Brain microvascular endothelial cell (primary cell): ENCODE results near the gene OCIAD2.

Source experiments
- DNase-seq: peaks from one replicate; pipeline ENCODE4 v3.0.0-alpha.2; 2020
- H3K27ac ChIP-seq: fragments of 250-450 bp; sonication (Bioruptor Pico); 2 replicates; pipeline ENCODE4 v1.5.1; 2020; ENCODE audit warnings: mild to moderate bottlenecking, moderate library complexity
- H3K27me3 ChIP-seq: fragments of 250-450 bp; sonication (Bioruptor Pico); replicated peaks from 2 replicates; pipeline ENCODE4 v1.5.1; 2020; ENCODE audit warnings: mild to moderate bottlenecking
- H3K36me3 ChIP-seq: fragments of 250-450 bp; sonication (Bioruptor Pico); replicated peaks from 2 replicates; pipeline ENCODE4 v1.5.1; 2020; ENCODE audit warnings: mild to moderate bottlenecking
- H3K4me3 ChIP-seq: 2 replicates; pipeline ENCODE4 v1.5.1; 2011; ENCODE audit warnings: low read depth, mild to moderate bottlenecking, control low read depth, low read length, moderate library complexity
- in situ Hi-C: cut with HindIII; loops from 2 replicates; pipeline ENCODE4 v1.10.0; 2017; ENCODE audit warnings: low sequenced_read_pairs, low pct_ligation_motif_present
- TF ChIP-seq, protein P1 (sequence below): IDR thresholded peaks from 2 replicates; pipeline ENCODE4 v1.5.1; 2011; ENCODE audit warnings: low read depth, mild to moderate bottlenecking, moderate library complexity, low read length, control low read depth, inconsistent platforms; ENCODE audit errors: missing control alignments

The OCIAD2 gene

DNA sequence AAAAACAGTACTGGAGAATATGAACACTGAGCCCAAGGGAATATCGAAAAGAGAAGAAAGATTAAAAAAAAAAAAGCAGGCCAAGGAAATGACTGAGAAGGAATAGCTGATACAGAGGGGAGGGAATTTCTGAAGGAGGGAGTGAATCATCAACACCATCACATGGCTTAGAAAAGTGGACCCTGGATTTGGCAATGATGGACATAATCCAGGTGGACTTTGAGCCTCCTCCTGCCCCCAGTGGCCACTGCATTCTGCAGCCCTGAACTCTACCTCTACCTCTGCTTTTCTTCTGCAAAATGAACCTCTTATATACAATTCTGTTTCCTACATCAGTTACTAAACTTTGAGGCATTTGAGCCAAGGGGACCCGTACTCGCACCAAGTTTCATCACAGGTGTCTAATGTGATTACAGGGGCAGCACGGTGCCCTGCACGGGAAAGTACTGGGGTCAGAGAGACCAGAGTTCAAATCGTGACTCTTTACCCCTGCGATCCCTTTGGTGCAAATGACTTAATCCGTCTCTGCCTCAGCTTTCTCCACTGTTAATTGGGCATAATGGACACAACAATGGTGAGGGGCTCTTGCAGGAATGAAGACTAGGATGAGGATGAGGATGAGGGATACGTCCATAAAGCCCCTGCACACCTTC lies 1.1 kb downstream of the OCIAD2 start:
- peak; percentile 52 for DNase-seq
- H3K27me3 ChIP-seq: no peaks in the 10 kb centered on the region
- peak overlapping the region; percentile 66 for H3K4me3 ChIP-seq
- no peaks in the 10 kb centered on the region for H3K36me3 ChIP-seq
- TF ChIP-seq, protein P1, sequence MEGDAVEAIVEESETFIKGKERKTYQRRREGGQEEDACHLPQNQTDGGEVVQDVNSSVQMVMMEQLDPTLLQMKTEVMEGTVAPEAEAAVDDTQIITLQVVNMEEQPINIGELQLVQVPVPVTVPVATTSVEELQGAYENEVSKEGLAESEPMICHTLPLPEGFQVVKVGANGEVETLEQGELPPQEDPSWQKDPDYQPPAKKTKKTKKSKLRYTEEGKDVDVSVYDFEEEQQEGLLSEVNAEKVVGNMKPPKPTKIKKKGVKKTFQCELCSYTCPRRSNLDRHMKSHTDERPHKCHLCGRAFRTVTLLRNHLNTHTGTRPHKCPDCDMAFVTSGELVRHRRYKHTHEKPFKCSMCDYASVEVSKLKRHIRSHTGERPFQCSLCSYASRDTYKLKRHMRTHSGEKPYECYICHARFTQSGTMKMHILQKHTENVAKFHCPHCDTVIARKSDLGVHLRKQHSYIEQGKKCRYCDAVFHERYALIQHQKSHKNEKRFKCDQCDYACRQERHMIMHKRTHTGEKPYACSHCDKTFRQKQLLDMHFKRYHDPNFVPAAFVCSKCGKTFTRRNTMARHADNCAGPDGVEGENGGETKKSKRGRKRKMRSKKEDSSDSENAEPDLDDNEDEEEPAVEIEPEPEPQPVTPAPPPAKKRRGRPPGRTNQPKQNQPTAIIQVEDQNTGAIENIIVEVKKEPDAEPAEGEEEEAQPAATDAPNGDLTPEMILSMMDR: peak; percentile 51
- in situ Hi-C loops: no loop called here
- peak overlapping the region; percentile 56 for H3K27ac ChIP-seq

DNA sequence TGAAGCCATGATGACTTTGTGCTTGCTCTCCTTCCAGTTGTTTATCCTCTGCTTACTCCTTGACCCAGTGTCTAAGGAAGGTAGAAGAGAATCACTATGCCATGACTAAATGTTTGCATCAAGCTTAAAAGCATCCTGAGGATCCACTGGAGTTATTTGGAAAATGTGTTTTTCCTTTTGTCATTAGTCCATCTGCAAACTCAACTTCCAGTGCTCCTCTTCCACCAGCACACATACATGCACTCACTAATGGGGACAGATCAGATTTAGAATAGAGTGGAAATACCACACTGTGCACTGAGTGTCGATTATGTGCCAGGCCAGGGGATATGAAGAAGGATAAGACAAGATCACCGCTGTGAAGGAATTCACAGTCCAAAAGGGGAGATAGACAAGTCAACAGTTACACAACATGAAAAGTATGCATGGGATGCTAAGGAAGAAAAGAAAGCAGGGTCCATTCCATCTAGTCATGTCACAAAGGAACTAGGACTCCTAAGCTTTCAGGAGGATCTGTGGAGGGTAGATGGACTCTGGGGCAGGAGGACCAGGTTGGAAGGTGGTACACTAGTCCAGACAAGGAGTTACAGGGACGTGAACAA lies 1.9 kb downstream of the OCIAD2 start:
- Histone ChIP-seq H3K27ac (peak overlapping the region; percentile 56), H3K36me3 (no peaks in the 10 kb centered on the region), H3K4me3 (no peak overlapping the region), H3K27me3 (no peaks in the 10 kb centered on the region)
- TF ChIP-seq, protein P1: no peak
- DNase-seq: peak; percentile 37
- in situ Hi-C loops: no loop called here

DNA sequence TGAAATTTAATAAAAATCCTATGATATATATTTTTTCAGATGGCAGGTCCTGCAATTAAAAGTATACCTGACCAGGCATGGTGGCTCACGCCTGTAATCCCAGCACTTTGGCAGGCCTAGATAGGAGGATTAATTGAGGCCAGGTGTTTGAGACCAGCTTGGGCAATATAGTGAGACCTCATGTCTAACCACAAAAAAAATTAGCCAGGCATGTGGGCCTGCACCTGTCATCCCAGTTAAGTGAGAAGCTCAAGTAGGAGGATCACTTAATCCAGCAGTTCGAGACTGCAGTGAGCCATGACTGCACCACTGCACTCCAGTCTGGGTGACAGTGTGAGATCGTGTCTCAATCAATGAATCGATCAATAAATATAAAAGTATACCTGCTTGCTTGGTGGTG lies 2.5 kb downstream of the OCIAD2 start:
- TF ChIP-seq, protein P1: no peak
- no peak for DNase-seq
- Histone ChIP-seq H3K27ac (no peak overlapping the region), H3K36me3 (no peaks in the 10 kb centered on the region), H3K4me3 (no peak overlapping the region), H3K27me3 (no peaks in the 10 kb centered on the region)
- in situ Hi-C loops: no loop called here

DNA sequence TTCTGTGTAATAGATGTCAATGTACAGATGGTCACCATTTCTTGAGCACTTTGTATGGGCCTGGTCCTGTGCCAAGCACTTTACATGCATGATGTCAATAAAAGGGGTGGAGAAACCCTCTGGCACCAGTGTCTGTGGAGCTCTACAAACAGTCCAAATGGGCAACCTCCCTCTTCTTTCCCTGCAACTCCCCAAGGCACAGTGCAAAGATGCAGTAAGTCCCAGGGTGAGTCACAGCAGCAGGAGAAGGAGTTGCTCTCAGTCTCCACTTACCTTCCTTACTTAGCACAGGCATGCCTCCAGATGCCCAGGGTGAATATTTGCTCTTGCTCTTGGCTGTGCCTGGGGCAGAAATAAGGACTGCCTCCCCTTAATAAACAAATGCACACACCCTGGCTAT lies 4.3 kb downstream of the OCIAD2 start:
- in situ Hi-C loops: no loop called here

DNA sequence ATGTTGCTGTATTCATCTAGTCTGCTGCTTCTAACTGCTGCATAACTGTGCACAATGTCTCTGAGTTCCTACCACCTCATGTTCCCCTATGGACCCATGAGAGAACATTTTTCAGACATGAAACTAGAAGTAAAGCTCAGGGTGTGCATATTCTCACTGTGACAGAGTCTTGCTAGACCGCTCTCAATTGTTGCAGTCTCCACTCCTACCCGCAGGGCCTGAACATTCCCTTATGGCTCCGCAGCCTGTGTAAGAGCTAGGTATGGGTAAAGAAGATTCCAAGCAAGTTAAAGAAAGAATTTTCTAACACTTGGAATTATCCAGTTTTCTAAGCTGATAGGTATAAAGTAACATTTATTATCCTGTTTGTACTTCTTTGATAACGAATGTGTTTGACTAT lies 5.4 kb downstream of the OCIAD2 start:
- DNase-seq: no peak
- TF ChIP-seq, protein P1: no peak
- H3K4me3 ChIP-seq: no peak overlapping the region
- H3K27me3 ChIP-seq: no peaks in the 10 kb centered on the region
- H3K36me3 ChIP-seq: peaks cover 4% of the 10 kb centered on the region
- in situ Hi-C loops: no loop called here
- H3K27ac ChIP-seq: no peak overlapping the region

More for the DNA sequence above, 4.3 kb downstream of the OCIAD2 start:
- Histone ChIP-seq H3K27me3 (no peaks in the 10 kb centered on the region), H3K27ac (no peak overlapping the region), H3K36me3 (no peaks in the 10 kb centered on the region), H3K4me3 (no peak overlapping the region)
- DNase-seq: peak; percentile 24
- TF ChIP-seq, protein P1: no peak
